HEK293 (cell line): ENCODE measurements around the gene SMARCD1.

Experiments
- ZIC2 ChIP-seq: fragments of 450-650 bp; formaldehyde crosslinking; IDR thresholded peaks from 2 replicates; pipeline ENCODE4 v1.5.1; 2016; ENCODE audit warnings: missing biosample characterization, missing genetic modification characterization
- ZSCAN30 ChIP-seq: fragments of 450-650 bp; IDR thresholded peaks from 2 replicates; pipeline ENCODE4 v1.5.1; 2018; ENCODE audit warnings: missing biosample characterization, mild to moderate bottlenecking, missing genetic modification characterization, moderate library complexity

GRCh38 chr12:50121641-50122040 lies 36.5 kb downstream of the SMARCD1 start:
- TF ChIP-seq ZSCAN30 (tag by site-specific recombination) (no peak), ZIC2 (tag by site-specific recombination) (no peak)
